Fibroblast of the conjunctiva (primary cell): ENCODE data around the gene N4BP2.
A peak's percentile ranks its signal among the peaks of the same experiment; 100 is the strongest.

ENCODE experiments used
- DNase-seq: peaks from one replicate; pipeline ENCODE4 v3.0.0-alpha.2; 2010; ENCODE audit warnings: low read depth

Gene N4BP2

DNA sequence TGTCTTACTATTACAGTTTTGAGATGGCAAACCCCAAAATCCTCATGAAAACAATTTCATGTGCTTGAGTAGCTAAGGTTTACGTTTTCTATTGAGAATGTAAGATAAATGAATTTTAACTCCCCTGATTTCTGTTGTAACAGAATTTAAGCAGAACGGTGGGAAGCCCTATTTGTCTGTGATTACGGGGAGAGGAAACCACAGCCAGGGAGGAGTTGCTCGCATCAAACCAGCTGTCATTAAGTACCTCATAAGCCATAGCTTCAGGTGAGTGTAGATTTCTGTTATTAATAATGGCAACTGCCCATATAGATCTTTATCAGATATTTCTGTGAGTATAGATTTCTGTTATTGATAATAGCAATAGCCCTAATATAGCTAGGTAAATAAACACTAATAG, 96.0 kb downstream of the N4BP2 start:
- no peak for DNase-seq

DNA sequence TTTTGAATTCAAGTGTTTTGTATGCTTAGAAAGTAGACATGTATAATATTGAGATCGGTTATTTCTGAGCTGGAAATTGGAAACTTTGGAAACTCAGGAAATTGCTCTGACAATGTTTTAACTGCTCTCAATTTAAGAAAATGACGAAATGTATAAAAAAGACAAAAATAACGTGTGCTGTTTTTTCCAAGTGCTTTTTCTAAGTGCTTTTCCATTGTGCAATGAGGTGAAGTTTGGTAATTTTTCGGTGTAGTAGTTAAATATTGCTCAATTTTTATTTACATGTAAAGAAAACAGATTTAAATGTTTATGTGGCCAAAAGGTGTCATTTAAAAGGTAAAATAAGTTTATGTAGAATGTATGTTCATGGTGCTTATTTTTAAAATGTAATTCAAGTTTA, 100.8 kb downstream of the N4BP2 start:
- no peak for DNase-seq

DNA sequence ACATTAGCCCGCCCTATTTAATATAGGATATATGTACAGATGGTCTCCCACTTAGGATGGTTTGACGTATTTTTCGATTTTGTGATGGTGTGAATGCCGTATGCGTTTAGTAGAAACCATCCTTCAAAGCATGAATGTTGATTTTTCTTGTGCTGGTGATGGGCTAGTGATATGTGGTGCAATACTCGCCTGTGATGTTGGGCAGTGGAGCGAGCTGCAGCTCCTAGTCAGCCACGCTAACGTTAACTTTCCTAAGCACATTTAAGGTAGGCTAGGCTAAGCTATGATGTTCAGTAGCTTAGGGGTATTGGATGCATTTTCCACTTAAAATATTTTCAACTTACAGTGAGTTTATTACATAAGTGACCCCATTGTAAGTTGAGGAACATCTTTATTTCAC, 103.6 kb downstream of the N4BP2 start:
- DNase-seq = no peak

DNA sequence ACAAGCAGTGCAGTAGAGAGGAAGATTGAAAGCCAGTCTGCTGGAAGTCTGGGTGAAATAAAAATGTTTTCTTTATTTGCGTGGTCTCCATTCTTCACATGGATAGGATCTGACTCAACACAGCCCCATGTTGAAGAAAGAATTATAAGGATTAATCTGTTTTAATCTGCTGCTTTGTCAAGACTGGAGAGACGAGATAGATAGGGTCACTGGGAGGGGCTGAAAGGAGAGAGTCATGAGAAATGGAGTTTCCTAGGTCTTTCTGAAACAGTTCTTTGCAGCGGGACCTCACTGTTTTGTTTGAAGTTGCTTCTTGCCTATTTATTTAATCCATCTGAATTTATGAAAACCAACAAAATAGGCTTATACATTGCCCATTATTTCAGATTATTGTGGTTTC, 107.8 kb downstream of the N4BP2 start:
- no peak for DNase-seq

DNA sequence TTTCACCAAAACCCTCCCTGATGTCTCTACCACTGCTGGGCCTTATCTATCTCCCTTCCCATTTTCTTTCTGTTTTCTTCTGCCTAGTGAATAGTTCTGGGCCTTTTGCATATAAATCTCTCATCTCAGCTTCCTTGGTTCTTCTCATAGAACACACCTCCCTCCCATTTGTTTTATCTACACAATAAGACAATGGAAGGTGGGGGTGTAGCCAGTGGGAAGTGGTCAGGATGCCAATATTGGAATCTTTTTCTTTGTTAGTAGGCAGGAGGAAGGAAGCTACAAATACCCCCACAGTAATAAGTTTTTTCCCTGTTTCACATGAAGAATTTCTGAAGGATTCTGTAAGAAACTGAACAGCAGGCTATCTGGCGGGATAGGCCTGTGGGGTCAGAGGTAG, 109.3 kb downstream of the N4BP2 start:
- no peak for DNase-seq

DNA sequence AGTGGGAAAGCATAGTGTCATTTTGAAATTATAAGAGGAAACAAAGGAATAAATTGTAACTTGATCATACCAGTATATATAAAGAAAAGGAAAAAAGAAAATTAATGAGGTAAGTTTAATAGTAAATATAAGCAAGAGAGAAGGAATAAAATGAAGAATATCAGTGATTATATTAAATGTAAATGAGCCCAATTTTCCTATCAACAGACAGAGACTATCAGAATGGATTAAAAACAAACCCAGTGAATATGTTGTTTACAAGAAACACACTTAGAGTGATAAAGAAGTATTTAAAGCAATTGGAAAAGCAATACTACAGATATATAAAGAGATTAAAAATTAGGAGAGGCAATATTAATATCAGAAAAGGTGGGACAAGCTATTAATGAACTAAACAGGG, 111.4 kb downstream of the N4BP2 start:
- no peak for DNase-seq

DNA sequence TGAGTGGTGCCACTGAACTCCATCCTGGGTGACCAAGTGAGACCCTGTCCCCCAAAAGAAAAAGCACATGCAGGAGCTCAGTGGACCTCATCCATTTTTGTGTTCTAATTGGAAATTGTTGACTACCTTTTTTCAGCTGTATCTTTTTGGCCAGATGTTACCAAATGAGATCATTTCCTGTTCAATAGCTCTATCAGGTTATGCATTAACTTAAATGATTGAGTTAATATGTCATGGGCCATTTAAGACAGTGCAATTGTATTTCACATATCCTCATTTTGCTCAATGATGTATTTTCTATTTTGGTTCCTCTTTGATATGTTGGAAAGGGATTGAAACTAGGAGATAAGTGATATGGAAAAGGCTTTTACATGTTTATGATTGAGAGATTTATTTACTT, 113.9 kb downstream of the N4BP2 start:
- no peak for DNase-seq

DNA sequence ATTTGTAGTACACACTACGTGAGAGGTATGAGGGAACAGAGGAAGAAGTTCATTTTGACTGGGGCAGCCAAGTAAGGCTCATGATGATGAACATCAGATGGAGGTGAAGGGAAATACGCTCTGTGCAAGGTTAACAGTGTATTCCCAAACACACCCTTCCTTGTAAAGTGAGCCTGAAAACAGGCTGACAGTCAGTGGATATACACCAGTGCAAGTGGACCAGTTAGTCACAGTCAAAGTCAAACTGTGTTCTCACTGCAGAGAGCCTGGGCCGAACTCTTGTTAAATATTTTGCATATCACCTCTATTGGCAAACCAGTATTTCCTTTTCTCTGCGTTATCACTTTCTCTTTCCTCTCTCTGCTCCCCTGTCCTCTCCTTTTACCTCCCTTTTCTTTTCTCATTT, 116.8 kb downstream of the N4BP2 start:
- DNase-seq = no peak

DNA sequence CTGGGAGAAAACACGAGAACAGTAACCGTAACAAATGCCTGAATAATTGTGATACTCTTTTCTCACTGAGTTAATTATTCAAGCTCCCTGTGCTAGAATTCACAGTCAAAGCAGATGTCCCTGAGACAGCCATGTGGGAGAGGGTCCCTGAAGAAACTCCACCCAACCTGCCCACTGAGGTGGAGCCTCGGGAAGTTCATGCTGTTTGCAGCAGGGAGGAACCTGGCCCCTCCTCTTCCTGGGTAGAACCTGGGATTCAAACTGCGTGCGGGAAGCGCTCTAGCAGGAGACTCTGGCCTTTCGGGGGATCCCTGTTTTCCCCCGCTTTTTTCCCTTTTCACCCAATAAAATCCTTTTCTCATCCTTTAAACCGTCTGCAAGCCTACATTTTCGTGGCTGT, 120.0 kb downstream of the N4BP2 start:
- DNase-seq = no peak

DNA sequence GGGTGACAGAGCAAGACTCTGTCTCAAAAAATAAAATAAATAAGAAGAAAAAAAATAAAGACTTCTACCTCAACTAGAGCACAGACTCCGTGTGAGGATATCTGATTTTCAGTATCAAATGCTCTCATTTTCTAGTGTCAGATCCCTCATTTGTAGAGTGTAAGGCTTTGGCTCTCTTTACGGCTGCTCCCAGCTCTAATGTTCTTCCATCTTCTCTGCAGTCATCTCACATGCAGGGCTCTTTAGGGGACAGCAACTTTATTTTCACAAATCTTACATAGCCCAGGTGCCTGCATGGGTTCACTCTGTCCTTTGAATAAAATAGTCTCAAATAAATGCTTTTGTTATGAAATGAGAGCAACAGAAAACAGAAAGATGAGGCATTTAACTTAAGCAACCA, 120.9 kb downstream of the N4BP2 start:
- DNase-seq = no peak

DNA sequence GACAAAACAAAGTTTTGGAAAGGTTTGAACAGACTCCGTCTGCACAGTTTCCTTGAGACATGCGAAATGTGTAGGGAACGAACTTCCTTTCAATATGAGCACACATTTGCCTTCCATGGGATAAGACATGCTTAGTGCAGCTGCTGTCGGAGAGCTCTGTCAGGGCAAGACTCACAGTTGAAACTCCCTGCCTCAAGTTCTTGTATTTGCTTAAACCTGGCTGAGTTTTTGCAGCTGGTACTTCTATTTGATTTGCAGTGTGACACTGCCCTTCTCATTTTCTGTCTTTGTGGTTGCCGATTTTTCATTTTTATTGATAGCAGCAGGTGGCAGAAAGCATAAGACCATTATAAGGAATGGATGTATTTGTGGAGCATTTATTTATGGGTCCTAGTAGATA, 122.0 kb downstream of the N4BP2 start:
- no peak for DNase-seq

DNA sequence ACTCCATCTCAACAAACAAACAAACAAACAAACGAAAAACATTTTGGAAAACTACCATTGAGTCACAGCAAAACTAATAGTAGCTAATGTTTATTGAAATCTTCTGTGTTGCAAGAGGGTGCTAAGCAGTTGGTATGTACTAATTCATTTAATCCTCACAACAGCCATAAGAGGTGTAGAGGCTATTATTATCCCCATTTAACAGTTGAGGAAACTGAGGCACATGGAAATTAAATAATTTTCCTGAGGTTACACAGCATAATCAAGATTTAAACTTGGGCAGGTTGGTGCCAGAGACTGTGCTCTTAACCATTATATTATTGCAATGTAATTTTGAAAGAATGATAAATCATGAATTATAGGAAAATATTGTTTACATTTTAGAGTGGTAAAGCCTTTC, 122.7 kb downstream of the N4BP2 start:
- no peak for DNase-seq

DNA sequence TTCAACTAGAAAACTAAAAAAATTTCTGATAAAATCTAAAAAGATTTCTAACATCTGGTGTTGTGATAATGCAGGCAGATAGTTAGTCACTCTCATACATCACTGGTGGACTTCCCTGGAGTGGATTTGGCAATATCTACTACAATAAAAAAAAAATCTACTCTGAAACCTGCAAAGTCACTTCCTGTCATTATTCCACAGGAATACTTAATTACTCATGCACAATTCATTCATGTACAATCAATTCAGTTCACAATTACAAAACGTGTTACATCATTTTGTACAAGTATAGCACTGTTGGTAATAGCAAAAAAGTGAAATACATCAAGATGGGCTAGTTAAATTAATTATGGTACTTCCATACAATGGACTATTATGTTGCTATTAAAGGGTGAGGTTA, 123.7 kb downstream of the N4BP2 start:
- peak; percentile 51 for DNase-seq

DNA sequence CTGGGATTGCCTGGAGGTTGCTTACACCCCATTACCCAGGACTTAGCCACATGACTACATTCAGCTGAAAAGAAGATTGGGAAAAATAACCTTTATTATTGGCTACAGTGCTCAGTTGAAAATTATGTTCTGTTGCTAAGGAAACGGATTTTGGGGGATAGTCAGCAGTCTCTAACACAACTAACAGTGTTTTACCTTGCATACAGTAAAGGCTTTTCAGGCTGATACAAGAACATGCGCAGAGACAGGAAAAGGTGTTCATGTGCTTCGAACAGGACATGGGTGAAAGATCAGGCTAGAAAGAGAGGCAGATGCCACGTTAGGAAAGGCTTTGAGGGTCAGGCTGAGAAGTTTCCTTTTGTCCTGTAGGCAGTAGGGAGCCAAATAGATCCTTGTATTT, 125.4 kb downstream of the N4BP2 start:
- DNase-seq = no peak

DNA sequence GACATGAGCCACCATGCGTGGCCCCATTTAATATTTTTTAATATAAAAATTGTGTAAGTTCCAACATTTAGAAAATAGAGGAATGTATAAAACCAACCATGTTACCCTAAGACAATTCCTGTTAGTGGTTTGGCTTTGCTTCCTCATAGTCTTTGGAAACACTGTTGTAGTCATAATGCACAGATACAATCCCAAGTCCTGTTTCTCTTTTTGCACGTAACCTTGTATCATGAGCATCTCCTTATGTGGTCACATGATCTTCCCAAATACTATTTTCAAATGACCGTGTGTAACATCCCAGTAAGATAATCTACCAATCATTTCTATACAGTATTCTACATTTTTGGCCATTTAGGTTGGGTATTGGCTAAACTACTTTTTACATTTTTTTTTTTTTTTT, 126.3 kb downstream of the N4BP2 start:
- DNase-seq = no peak

DNA sequence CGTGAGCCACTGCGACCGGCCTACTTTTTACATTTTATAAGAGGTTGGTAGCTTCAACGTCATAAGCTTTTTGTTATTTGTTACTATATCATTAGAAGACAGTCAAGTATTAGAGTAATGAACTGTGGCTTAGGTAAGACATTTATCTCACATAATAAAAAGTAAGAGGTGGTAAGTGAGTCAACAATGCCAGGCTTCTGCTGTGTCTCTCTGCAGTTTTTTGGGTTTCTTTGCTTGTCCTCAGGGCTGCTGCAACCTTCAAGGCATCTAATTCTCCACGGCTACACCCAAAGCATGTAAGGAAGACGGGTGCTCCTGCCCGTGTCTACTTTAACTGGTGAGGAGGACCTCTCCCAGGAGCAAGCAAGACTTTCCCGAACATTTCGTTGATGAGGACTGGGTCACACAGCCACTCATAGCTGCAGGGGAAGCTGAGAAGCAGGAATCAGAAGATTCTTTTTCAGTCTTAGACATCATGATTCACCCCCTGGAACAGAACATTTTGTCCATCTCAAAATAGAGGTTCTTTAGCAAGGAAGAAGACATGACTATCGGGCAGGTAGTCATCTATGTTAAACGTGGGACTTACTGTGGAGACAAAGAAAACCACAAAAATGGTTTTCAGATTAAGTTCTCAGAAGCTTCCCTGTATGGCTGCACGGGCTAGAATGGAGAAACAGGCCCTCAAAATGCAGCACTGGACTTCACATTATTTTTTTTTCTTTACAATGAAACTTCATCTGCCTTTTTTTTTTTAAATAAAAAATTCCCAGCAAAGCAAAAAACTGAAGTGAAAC, 127.2 kb downstream of the N4BP2 start:
- no peak for DNase-seq

DNA sequence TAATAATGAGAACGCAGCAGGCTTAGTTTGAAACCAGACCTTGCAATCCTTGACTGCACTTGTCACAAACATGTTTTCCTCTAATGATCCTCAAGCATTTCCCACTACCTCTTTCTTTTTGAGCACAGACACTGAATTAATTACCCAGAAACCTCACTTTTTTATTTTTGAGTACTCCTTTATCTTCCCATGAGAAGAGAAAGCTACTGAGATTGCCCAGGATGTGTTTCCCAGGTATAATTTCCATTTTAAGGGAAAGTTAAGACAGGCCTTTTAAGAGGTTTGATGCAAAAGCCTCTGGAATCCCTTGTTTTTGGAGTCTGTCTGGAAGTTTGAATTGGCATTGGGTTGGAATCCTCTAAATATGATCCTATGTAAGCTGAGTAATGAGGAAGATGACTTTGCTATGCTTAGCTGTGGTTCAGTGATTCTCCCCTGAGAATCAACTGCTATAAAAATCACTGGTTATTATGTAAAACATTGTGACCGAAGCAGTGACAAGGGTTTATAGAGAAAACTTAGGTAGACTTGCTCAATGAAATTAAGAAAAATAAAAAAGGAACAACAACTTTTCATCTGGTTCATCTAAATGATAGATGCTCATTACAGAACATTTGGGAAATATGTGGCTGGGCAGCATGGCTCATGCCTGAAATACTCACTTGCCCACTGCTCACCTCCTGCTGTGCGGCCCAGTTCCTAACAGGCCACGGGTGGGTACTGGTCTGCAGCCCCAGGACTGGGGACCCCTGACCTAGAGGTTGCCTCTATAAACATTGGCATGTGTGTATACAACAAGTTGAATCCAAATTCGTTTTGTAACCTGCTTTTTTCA, 129.4 kb downstream of the N4BP2 start:
- DNase-seq = no peak

DNA sequence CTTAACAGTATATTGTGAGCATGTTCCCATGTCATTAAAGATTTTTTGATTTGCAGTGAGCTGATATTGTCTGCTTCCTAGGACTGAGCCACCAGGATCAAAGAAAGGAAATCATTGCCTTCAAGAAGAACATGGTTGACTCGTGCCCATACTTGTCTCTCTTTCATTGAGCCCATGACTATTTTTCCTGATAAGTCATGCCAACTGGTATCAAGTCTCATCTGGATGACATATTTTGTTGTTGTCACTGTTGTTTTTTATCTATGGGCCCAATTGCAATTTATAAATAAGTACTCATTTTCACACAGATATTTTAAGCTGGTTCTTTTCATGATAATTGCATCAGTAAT, 130.0 kb downstream of the N4BP2 start:
- DNase-seq = no peak

DNA sequence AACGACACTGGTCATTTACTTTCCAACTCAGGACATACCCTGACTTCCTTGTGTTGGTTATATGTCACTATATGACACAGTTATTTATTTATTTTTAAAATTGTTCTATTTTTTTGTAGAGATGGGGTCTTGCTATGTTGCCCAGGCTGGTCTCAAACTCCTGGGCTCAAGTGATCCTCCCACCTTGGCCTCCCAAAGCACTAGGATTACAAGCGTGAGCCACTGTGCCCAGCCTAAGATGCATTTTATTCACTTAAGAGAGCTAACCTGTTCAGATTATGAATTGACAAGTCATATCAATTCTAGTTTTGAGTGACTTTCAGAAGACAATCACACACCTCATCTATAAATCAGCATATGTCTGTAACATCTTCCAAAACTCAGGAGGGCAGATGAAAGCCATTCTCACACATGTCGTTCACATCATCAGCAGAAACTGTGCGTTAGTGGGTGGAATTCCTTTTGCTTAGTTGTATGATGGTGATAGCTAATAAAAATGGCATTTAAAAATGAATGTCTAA, 130.8 kb downstream of the N4BP2 start:
- DNase-seq = no peak

DNA sequence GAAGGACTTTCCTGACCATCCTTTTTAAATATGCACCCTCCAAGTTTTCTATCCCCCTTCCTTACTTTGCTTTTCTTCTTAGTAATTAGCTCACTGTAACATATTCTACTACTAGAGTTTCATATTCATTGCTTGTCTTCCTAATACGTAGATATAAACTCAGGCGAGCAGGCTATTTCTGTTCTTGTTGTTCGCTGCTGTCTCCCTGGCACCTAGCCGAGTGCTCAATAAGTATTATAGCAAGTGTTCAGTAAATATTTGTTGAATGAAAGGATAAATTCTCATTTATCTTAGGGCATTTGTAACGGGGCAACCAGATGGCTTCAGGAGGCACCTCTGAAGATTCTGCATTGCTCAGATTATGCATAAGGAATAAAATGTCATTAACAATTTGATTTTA, 133.4 kb downstream of the N4BP2 start:
- no peak for DNase-seq

DNA sequence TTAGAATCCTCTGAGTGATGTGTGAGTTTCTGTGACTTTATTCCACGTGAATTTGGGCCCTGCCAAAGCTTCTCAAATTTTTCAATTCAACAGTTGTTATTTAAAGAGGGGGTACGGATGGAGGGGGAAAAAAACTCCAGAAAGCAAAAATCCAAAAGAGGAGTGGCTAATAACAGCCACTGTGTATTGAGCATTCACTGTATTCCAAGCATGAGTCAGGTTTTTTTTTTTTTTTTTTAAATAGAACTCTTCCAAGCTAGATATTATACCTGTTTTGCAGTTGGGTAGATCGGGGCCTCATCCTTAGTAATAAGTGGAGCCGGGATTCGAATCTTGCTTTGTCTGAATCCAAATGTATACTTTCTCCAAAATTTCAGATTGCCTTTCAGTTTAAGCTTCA, 133.8 kb downstream of the N4BP2 start:
- DNase-seq = no peak

DNA sequence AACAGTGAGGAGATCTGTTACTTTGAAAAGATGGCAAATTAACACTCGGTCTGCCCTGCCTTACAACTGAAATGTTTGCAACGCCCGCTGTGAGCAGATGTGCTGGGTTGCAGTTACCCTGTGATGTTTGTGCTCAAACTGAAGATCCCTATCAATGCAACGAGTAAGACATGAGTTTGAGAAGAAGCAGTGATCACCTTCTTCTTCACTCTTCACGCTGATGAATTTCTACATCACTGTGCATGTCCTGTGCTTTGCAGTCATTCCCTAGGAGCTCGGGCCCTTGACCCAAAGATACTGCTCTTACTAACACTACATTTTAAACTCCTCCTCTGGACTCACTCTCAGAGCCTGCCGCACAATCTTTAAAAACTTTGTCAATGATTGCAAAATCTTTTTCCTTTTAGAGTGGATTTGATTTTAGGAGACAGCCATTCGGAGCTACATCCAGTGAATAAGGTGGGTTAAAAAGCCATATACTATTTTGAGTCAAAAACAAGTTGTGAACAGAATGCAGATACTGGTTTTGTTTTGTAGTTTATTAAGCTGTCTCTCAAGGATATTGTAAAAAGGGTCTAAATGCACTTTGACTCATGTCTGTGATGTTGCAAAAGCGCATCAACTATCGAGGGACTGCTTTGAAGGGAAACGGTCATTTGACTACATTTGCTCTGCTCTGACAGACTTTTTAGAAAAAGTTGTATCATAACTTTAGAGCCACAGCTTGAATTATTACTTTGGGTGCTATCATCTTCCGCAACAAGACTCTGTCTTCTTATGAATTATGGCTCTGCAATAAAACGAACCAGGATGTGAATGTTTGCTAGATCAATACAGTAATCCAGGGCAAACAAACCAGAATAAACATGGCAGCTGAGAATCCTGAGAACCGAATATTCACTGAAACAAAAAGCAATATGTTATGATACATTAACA, 134.5 kb downstream of the N4BP2 start:
- no peak for DNase-seq
